Measurements from ENCODE around the gene SYNJ2. TPM values are rescaled to one million over a fixed set of nuclear protein-coding genes. Genes with fewer than 3 reads are reported as not detected.

Gene SYNJ2
- total and polyA plus RNA-seq, 2 of the 4 experiments (the other 2 are of a cell fraction), result 40.8 to 45.2 TPM

DNA sequence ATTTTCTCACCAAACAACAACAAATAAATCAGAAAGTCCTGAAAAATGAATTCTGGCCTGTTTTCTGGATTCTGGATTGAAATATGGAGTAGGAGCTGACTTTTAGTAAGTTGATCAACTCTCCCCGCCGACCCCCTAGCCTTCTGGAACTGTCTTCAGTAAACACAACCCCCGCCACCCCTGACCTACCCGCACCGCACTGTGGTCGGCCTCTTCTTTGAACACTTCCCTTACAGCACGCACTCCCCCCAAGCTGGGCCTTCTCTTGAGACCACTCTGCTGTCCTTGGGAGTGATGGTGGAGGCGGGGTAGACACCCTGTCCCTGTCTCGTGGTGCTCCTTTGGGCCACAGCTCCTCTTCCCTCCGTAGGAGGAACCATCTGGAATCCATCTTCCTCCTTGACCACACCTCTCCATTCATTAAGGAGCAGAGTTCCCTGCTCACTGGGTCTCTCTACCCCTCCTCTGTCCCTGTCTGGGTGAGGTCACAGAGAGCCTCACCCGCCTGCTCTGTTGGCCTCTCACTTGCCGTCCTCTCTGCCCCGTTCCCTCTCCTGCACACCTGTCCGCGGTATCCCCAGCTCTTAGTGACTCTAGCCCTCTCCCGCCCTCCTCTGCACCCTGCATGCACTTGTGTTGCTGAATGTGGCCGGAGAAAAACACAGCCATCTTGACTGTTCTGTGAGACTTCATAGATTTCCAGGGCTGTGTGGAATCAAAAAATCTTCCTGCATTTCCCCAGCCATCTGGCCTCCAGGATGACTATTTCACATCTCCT lies 19.1 kb downstream of the SYNJ2 start:
- Histone ChIP-seq H3K4me1 (ENCODE audit: control insufficient read depth, insufficient read depth, low read length) (peaks cover 37% of the 10 kb centered on the region), H3K14ac (replicated peaks; ENCODE audit: low read depth, low read length) (no peak overlapping the region), H2AK9ac (replicated peaks; ENCODE audit: low read depth, low read length, poor library complexity) (peak overlapping the region; percentile 15), H4K20me1 (ENCODE audit: insufficient read depth, low read length) (peaks cover 62% of the 10 kb centered on the region), H3K36me3 (ENCODE audit: control insufficient read depth, insufficient read depth, low read length) (peaks cover 6% of the 10 kb centered on the region), H3K27me3 (ENCODE audit: control insufficient read depth, insufficient read depth, low read length) (no peaks in the 10 kb centered on the region), H3K27ac (ENCODE audit: insufficient read depth, low read length) (no peak overlapping the region), H2BK120ac (ENCODE audit: low read depth, low read length) (no peak overlapping the region), H4K91ac (ENCODE audit: insufficient read depth, low read depth, low read length) (no peak overlapping the region), H3K4ac (ENCODE audit: low read depth, low read length) (0 out of 2 replicates have a peak overlapping the region, but pooled peaks have one; percentile 41), H3K9me3 (ENCODE audit: control insufficient read depth, insufficient read depth, low read length) (no peaks in the 10 kb centered on the region), H3K4me2 (ENCODE audit: low read depth, low read length) (no peak overlapping the region), H4K8ac (ENCODE audit: low read depth in 2 of 2, low read length in 2 of 2) (no peak overlapping the region), H3K79me1 (ENCODE audit: low read depth in 1 of 2, low read length in 2 of 2) (peaks cover 33 to 90% of the 10 kb centered on the region in 2 experiments), H3K56ac (ENCODE audit: extremely low read depth, insufficient read depth, low read length) (no peak overlapping the region), H2BK15ac (ENCODE audit: low read depth, low read length) (no peak overlapping the region), H2BK20ac (ENCODE audit: low read depth, low read length) (no peak overlapping the region), H4K5ac (ENCODE audit: low read depth, low read length) (no peak overlapping the region; the same call in 1 of the 2 replicates), H3K23ac (ENCODE audit: low read depth, low read length) (no peak overlapping the region), H3K9me1 (ENCODE audit: insufficient read depth, low read length) (peaks cover 56% of the 10 kb centered on the region), H2AK5ac (ENCODE audit: low read depth, low read length) (peak overlapping the region; percentile 35; the same call in 1 of the 2 replicates), H3K4me3 (ENCODE audit: insufficient read depth, low read depth, low read length) (no peak overlapping the region), H2AFZ (replicated peaks; ENCODE audit: low read length, poor library complexity) (no peak overlapping the region), H2BK5ac (ENCODE audit: low read depth, low read length, poor library complexity, severe bottlenecking) (no peak overlapping the region), H3K18ac (ENCODE audit: low read depth, low read length) (no peak overlapping the region; the same call in 1 of the 2 replicates), H3K9ac (ENCODE audit: low read depth, low read length) (no peak overlapping the region)
- ATAC-seq (ENCODE audit: low read depth) (no peak), DNase-seq (no peak)
- POLR2A ChIA-PET (ENCODE audit: unreplicated experiment), result no interaction called here
- intact Hi-C loops (cut with micrococcal nuclease), result no loop called here
- dilution Hi-C loops (cut with HindIII; ENCODE audit: low sequenced_read_pairs, unreplicated experiment), result no loop called here
- 65% methylated on average over 2 of the region's 17 CpGs; no CpG with 5 or more reads in 1 of the 2 experiments for WGBS, 2 experiments (ENCODE audit: extremely low coverage in 2 of 2, insufficient read length in 1 of 2)
- TF ChIP-seq, protein P1, sequence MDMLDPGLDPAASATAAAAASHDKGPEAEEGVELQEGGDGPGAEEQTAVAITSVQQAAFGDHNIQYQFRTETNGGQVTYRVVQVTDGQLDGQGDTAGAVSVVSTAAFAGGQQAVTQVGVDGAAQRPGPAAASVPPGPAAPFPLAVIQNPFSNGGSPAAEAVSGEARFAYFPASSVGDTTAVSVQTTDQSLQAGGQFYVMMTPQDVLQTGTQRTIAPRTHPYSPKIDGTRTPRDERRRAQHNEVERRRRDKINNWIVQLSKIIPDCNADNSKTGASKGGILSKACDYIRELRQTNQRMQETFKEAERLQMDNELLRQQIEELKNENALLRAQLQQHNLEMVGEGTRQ (IDR thresholded peaks at IDR 0.05; ENCODE audit: low read depth, low read length), result no peak
- TF ChIP-seq, protein P2, sequence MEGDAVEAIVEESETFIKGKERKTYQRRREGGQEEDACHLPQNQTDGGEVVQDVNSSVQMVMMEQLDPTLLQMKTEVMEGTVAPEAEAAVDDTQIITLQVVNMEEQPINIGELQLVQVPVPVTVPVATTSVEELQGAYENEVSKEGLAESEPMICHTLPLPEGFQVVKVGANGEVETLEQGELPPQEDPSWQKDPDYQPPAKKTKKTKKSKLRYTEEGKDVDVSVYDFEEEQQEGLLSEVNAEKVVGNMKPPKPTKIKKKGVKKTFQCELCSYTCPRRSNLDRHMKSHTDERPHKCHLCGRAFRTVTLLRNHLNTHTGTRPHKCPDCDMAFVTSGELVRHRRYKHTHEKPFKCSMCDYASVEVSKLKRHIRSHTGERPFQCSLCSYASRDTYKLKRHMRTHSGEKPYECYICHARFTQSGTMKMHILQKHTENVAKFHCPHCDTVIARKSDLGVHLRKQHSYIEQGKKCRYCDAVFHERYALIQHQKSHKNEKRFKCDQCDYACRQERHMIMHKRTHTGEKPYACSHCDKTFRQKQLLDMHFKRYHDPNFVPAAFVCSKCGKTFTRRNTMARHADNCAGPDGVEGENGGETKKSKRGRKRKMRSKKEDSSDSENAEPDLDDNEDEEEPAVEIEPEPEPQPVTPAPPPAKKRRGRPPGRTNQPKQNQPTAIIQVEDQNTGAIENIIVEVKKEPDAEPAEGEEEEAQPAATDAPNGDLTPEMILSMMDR (conservative IDR thresholded peaks at IDR 0.05; ENCODE audit: low read depth, low read length), result no peak
- TF ChIP-seq CHD1 (IDR thresholded peaks at IDR 0.05; ENCODE audit: low read depth, low read length) (no peak), RCOR1 (IDR thresholded peaks at IDR 0.05; ENCODE audit: insufficient replicate concordance, low read length) (no peak), RFX5 (IDR thresholded peaks at IDR 0.05; ENCODE audit: low read depth, low read length) (no peak), BHLHE40 (IDR thresholded peaks at IDR 0.05; ENCODE audit: low read depth, low read length) (no peak), NFE2L2 (IDR thresholded peaks at IDR 0.05; ENCODE audit: low read depth, low read length) (no peak), CEBPB (IDR thresholded peaks at IDR 0.05; ENCODE audit: low read depth, low read length) (no peak), MAFK (IDR thresholded peaks at IDR 0.05; ENCODE audit: low read depth, low read length) (no peak), MAZ (IDR thresholded peaks at IDR 0.05; ENCODE audit: borderline replicate concordance, low read depth, low read length) (no peak), SMC3 (IDR thresholded peaks at IDR 0.05; ENCODE audit: low read depth, low read length) (no peak)
- TF ChIP-seq, protein P3, sequence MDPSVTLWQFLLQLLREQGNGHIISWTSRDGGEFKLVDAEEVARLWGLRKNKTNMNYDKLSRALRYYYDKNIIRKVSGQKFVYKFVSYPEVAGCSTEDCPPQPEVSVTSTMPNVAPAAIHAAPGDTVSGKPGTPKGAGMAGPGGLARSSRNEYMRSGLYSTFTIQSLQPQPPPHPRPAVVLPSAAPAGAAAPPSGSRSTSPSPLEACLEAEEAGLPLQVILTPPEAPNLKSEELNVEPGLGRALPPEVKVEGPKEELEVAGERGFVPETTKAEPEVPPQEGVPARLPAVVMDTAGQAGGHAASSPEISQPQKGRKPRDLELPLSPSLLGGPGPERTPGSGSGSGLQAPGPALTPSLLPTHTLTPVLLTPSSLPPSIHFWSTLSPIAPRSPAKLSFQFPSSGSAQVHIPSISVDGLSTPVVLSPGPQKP (IDR thresholded peaks at IDR 0.05; ENCODE audit: borderline replicate concordance, low read depth, low read length), result no peak
- BruUV-seq (replicated peaks), result no TSS peak
- CTCF ChIA-PET, result no interaction called here
- in situ Hi-C loops (cut with MboI; ENCODE audit: low sequenced_read_pairs), result no loop called here
